ENCODE data around the gene NCAM2. TPM values are rescaled to one million over a fixed set of nuclear protein-coding genes. Genes with fewer than 3 reads are reported as not detected.
"Not testable (repeated sequence)": the region's sequence is repeated elsewhere in the genome, so short reads cannot be mapped to it uniquely, and the experiment has no call there.

NCAM2 gene
- total RNA-seq, 4 donors from 2014 or later: 0.46 to 2.9 (median 1.3) TPM

- no peak overlapping the region for H3K4me3 ChIP-seq (replicated peaks in 1 of 3)
- H3K27me3 ChIP-seq: no peaks in the 10 kb centered on the region
- H3K27ac ChIP-seq: no peak overlapping the region
- no peak for DNase-seq
- H3K9me3 ChIP-seq: no peaks in the 10 kb centered on the region
- TF ChIP-seq CTCF (IDR thresholded peaks at IDR 0.05) (no peak), POLR2A (IDR thresholded peaks at IDR 0.05) (no peak)
- no peaks in the 10 kb centered on the region for H3K36me3 ChIP-seq
- intact Hi-C loops (cut with DNase I): no loop called here
- no peaks in the 10 kb centered on the region for H3K4me1 ChIP-seq
Observed at GRCh38 chr21:21148009-21148408, 149.8 kb downstream of the NCAM2 start.

- TF ChIP-seq CTCF (IDR thresholded peaks at IDR 0.05) (no peak), POLR2A (IDR thresholded peaks at IDR 0.05) (no peak)
- DNase-seq: no peak
- WGBS, 2 donors: 86 to 95% methylated on average over 1 of the region's 1 CpG
- intact Hi-C loops (cut with DNase I): no loop called here
- no peak overlapping the region for H3K4me3 ChIP-seq (replicated peaks in 1 of 3)
- no peaks in the 10 kb centered on the region for H3K9me3 ChIP-seq
- no peaks in the 10 kb centered on the region for H3K4me1 ChIP-seq
- no peaks in the 10 kb centered on the region for H3K27me3 ChIP-seq
- H3K27ac ChIP-seq: no peak overlapping the region
- no peaks in the 10 kb centered on the region for H3K36me3 ChIP-seq
Observed at GRCh38 chr21:21148514-21148913, 150.3 kb downstream of the NCAM2 start.

GRCh38 chr21:21149445-21149844 lies 151.2 kb downstream of the NCAM2 start:
- H3K4me1 ChIP-seq; H3K27me3 ChIP-seq; H3K9me3 ChIP-seq; H3K36me3 ChIP-seq; H3K27ac ChIP-seq; intact Hi-C loops (cut with DNase I); DNase-seq; H3K4me3 ChIP-seq (replicated peaks in 1 of 3): not testable (repeated sequence)
- WGBS, 2 donors: 73 to 76% methylated on average over 4 of the region's 4 CpGs

GRCh38 chr21:21151231-21151630 lies 153.0 kb downstream of the NCAM2 start:
- no peaks in the 10 kb centered on the region for H3K36me3 ChIP-seq
- no peak overlapping the region for H3K27ac ChIP-seq
- H3K9me3 ChIP-seq: no peaks in the 10 kb centered on the region
- no peak for TF ChIP-seq POLR2A (IDR thresholded peaks at IDR 0.05)
- no peak for TF ChIP-seq CTCF (IDR thresholded peaks at IDR 0.05)
- whole genome bisulfite sequencing, 2 donors: 84 to 86% methylated on average over 3 of the region's 3 CpGs
- no peak overlapping the region for H3K4me3 ChIP-seq (replicated peaks in 1 of 3)
- intact Hi-C loops (cut with DNase I): no loop called here
- H3K4me1 ChIP-seq: no peaks in the 10 kb centered on the region
- no peaks in the 10 kb centered on the region for H3K27me3 ChIP-seq
- DNase-seq: no peak

- Histone ChIP-seq H3K4me3 (replicated peaks in 1 of 3) (no peak overlapping the region), H3K4me1 (no peaks in the 10 kb centered on the region), H3K27me3 (no peaks in the 10 kb centered on the region), H3K9me3 (no peaks in the 10 kb centered on the region), H3K36me3 (no peaks in the 10 kb centered on the region), H3K27ac (no peak overlapping the region)
- TF ChIP-seq CTCF (IDR thresholded peaks at IDR 0.05): no peak
- no peak for TF ChIP-seq POLR2A (IDR thresholded peaks at IDR 0.05)
- intact Hi-C loops (cut with DNase I): no loop called here
- DNase-seq: no peak
Observed at GRCh38 chr21:21156397-21156796, 158.2 kb downstream of the NCAM2 start.

- no peak overlapping the region for H3K4me3 ChIP-seq (replicated peaks in 1 of 3)
- H3K4me1 ChIP-seq: no peaks in the 10 kb centered on the region
- no peaks in the 10 kb centered on the region for H3K27me3 ChIP-seq
- no peaks in the 10 kb centered on the region for H3K36me3 ChIP-seq
- no peak for DNase-seq
- no peaks in the 10 kb centered on the region for H3K9me3 ChIP-seq
- 56 to 72% methylated on average over 4 of the region's 4 CpGs for WGBS, 2 donors
- intact Hi-C loops (cut with DNase I): no loop called here
- H3K27ac ChIP-seq: no peak overlapping the region
- no peak for TF ChIP-seq POLR2A (IDR thresholded peaks at IDR 0.05)
- no peak for TF ChIP-seq CTCF (IDR thresholded peaks at IDR 0.05)
Observed at GRCh38 chr21:21156957-21157356, 158.7 kb downstream of the NCAM2 start.

Data from thyroid gland (tissue), 4 donors.